ENCODE results near the gene RIT2. TPM values are rescaled to one million over a fixed set of nuclear protein-coding genes. Genes with fewer than 3 reads are reported as not detected.

The RIT2 gene
- total RNA-seq, 1 donor from 2014 or later: not detected

GRCh38 chr18:42756214-42756613, 359.3 kb downstream of the RIT2 start:
- no peak overlapping the region for H3K4me3 Mint-ChIP-seq (ENCODE audit: low read depth)
- DNase-seq (ENCODE audit: low spot score, unreplicated experiment): no peak
- H3K4me1 Mint-ChIP-seq (ENCODE audit: low read depth): no peaks in the 10 kb centered on the region
- H3K27me3 Mint-ChIP-seq: no peaks in the 10 kb centered on the region
- TF ChIP-seq CTCF (IDR thresholded peaks at IDR 0.05; ENCODE audit: unreplicated experiment): no peak
- H3K36me3 Mint-ChIP-seq (ENCODE audit: insufficient read depth): no peaks in the 10 kb centered on the region
- no peaks in the 10 kb centered on the region for H3K9me3 Mint-ChIP-seq (ENCODE audit: low read depth)
- no peak overlapping the region for H3K27ac Mint-ChIP-seq

- Mint-ChIP-seq H3K36me3 (ENCODE audit: insufficient read depth) (no peaks in the 10 kb centered on the region), H3K4me3 (ENCODE audit: low read depth) (no peak overlapping the region), H3K27ac (no peak overlapping the region), H3K9me3 (ENCODE audit: low read depth) (peaks cover 7% of the 10 kb centered on the region), H3K4me1 (ENCODE audit: low read depth) (no peaks in the 10 kb centered on the region), H3K27me3 (no peaks in the 10 kb centered on the region)
- no peak for TF ChIP-seq CTCF (IDR thresholded peaks at IDR 0.05; ENCODE audit: unreplicated experiment)
- no peak for DNase-seq (ENCODE audit: low spot score, unreplicated experiment)
Measured at GRCh38 chr18:42752916-42753315, 362.6 kb downstream of the RIT2 start.

GRCh38 chr18:42746794-42747193, 368.7 kb downstream of the RIT2 start:
- DNase-seq (ENCODE audit: low spot score, unreplicated experiment): no peak
- H3K36me3 Mint-ChIP-seq (ENCODE audit: insufficient read depth): no peaks in the 10 kb centered on the region
- H3K27me3 Mint-ChIP-seq: no peaks in the 10 kb centered on the region
- H3K27ac Mint-ChIP-seq: no peak overlapping the region
- TF ChIP-seq CTCF (IDR thresholded peaks at IDR 0.05; ENCODE audit: unreplicated experiment): no peak
- H3K9me3 Mint-ChIP-seq (ENCODE audit: low read depth): peaks cover 15% of the 10 kb centered on the region
- H3K4me3 Mint-ChIP-seq (ENCODE audit: low read depth): no peak overlapping the region
- H3K4me1 Mint-ChIP-seq (ENCODE audit: low read depth): peaks cover 5% of the 10 kb centered on the region

GRCh38 chr18:42745931-42746330, 369.6 kb downstream of the RIT2 start:
- H3K4me3 Mint-ChIP-seq (ENCODE audit: low read depth): no peak overlapping the region
- no peaks in the 10 kb centered on the region for H3K36me3 Mint-ChIP-seq (ENCODE audit: insufficient read depth)
- peaks cover 15% of the 10 kb centered on the region for H3K9me3 Mint-ChIP-seq (ENCODE audit: low read depth)
- no peak for DNase-seq (ENCODE audit: low spot score, unreplicated experiment)
- no peak overlapping the region for H3K27ac Mint-ChIP-seq
- H3K27me3 Mint-ChIP-seq: no peaks in the 10 kb centered on the region
- peaks cover 5% of the 10 kb centered on the region for H3K4me1 Mint-ChIP-seq (ENCODE audit: low read depth)
- TF ChIP-seq CTCF (IDR thresholded peaks at IDR 0.05; ENCODE audit: unreplicated experiment): no peak

- H3K4me1 Mint-ChIP-seq (ENCODE audit: low read depth): peaks cover 5% of the 10 kb centered on the region
- no peak for DNase-seq (ENCODE audit: low spot score, unreplicated experiment)
- H3K9me3 Mint-ChIP-seq (ENCODE audit: low read depth): peaks cover 15% of the 10 kb centered on the region
- no peaks in the 10 kb centered on the region for H3K36me3 Mint-ChIP-seq (ENCODE audit: insufficient read depth)
- H3K27ac Mint-ChIP-seq: no peak overlapping the region
- no peak for TF ChIP-seq CTCF (IDR thresholded peaks at IDR 0.05; ENCODE audit: unreplicated experiment)
- no peak overlapping the region for H3K4me3 Mint-ChIP-seq (ENCODE audit: low read depth)
- H3K27me3 Mint-ChIP-seq: no peaks in the 10 kb centered on the region
Measured at GRCh38 chr18:42745171-42745570, 370.3 kb downstream of the RIT2 start.
